ENCODE data around the gene SUPT20H. TPM values are rescaled to one million over a fixed set of nuclear protein-coding genes. Genes with fewer than 3 reads are reported as not detected.

The SUPT20H gene
- total and polyA plus RNA-seq, 10 of the 15 experiments (the other 5 are each of a cell fraction or from before 2014, with no cell fraction given), result 12.3 to 69.8 (median 47.5) TPM

GRCh38 chr13:37097076-37097475 is 37.6 kb upstream of the SUPT20H start (continued):
- TF ChIP-seq CUX1 (IDR thresholded peaks at IDR 0.05; ENCODE audit: insufficient replicate concordance, low read depth, low read length) (no peak), NKRF (conservative IDR thresholded peaks at IDR 0.05) (no peak), JUNB (IDR thresholded peaks at IDR 0.05) (no peak), KDM1A (IDR thresholded peaks at IDR 0.05; ENCODE audit: borderline replicate concordance) (no peak), IRF3 (IDR thresholded peaks at IDR 0.05) (no peak), RAD51 (IDR thresholded peaks at IDR 0.05) (no peak), HDGF (IDR thresholded peaks at IDR 0.05) (no peak), ZBTB33 (IDR thresholded peaks at IDR 0.05) (no peak), MYC (IDR thresholded peaks at IDR 0.05; ENCODE audit: insufficient read depth, insufficient read length, insufficient replicate concordance, low read length, severe bottlenecking) (no peak), KAT2A (conservative IDR thresholded peaks at IDR 0.05; ENCODE audit: control insufficient read depth, low read depth, low read length) (no peak), RB1 (IDR thresholded peaks at IDR 0.05; ENCODE audit: borderline replicate concordance) (no peak), YBX1 (IDR thresholded peaks at IDR 0.05) (no peak), SREBF1 (IDR thresholded peaks at IDR 0.05; ENCODE audit: low read length) (no peak)

Data from GM12878 (cell line).